DOHH2 (cell line): ENCODE measurements around the gene FSD1.

Experiments
- CTCF ChIP-seq: fragments of 200-600 bp; sonication (generic); IDR thresholded peaks from one replicate; pipeline ENCODE4 v1.5.1; 2014; ENCODE audit warnings: antibody characterized with exemption, mild to moderate bottlenecking, low read depth, low read length; ENCODE audit not compliant: poor library complexity, severe bottlenecking
- EZH2phosphoT487 ChIP-seq: fragments of 200-600 bp; sonication (generic); IDR thresholded peaks from 2 replicates; pipeline ENCODE4 v1.6.1; 2017; ENCODE audit warnings: borderline replicate concordance, mild to moderate bottlenecking, antibody characterized with exemption, low read length, moderate library complexity, mixed read lengths

- TF ChIP-seq CTCF (no peak), EZH2phosphoT487 (no peak)
These were observed 34.3 kb downstream of the FSD1 start, which contains the start of gene STAP2 for GRCh38 chr19:4338441-4339355.
